GM12801 (cell line): ENCODE measurements around the gene PLBD2.

Experiments
- CTCF ChIP-seq: IDR thresholded peaks from one replicate; pipeline ENCODE4 v1.5.1; 2011; ENCODE audit warnings: control low read depth; ENCODE audit not compliant: insufficient read length; ENCODE audit errors: extremely low read depth

PLBD2 gene

GRCh38 chr12:113358381-113359132 lies at the start of gene PLBD2:
Gene PLBD2, plus strand, starts transcription at chr12:113358587. Its CDS starts 14 bp downstream, at chr12:113358601.
- no peak for TF ChIP-seq CTCF

GRCh38 chr12:113310489-113310888 lies 47.9 kb upstream of the PLBD2 start:
- TF ChIP-seq CTCF: no peak

- TF ChIP-seq CTCF: no peak
These were observed 44.3 kb upstream of the PLBD2 start for GRCh38 chr12:113314121-113314529.

GRCh38 chr12:113315358-113315757 lies 43.0 kb upstream of the PLBD2 start:
- no peak for TF ChIP-seq CTCF

- TF ChIP-seq CTCF: no peak
These were observed 42.2 kb upstream of the PLBD2 start for GRCh38 chr12:113316155-113316554.

GRCh38 chr12:113317122-113317521 lies 41.3 kb upstream of the PLBD2 start:
- TF ChIP-seq CTCF: no peak

- no peak for TF ChIP-seq CTCF
These were observed 40.2 kb upstream of the PLBD2 start for GRCh38 chr12:113318046-113318656.
